Omental fat pad (tissue), 4 donors: ENCODE results near the gene FHIP1A. TPM values are rescaled to one million over a fixed set of nuclear protein-coding genes. Genes with fewer than 3 reads are reported as not detected.
"Not testable (repeated sequence)": the region's sequence is repeated elsewhere in the genome, so short reads cannot be mapped to it uniquely, and the experiment has no call there.

Experiments used
- ATAC-seq: fragments of 150-250 bp; one replicate; pipeline ENCODE4 v1.9.1; 2016; ENCODE audit warnings: mild to moderate bottlenecking, moderate library complexity; ENCODE audit not compliant: low FRiP score
- DNase-seq: peaks from one replicate; pipeline ENCODE4 v3.0.0-alpha.2; 2019; ENCODE audit warnings: low spot score
- total RNA-seq, 4 donors: library from RNA; depleted of rRNA; stranded (reverse); fragments of >200 nt; gene quantifications; one replicate each; pipeline ENCODE4 v1.1.0, GENCODE V29; 2016
- TF ChIP-seq, protein P1 (sequence below), 3 donors: fragments of 450-650 bp; IDR thresholded peaks; one replicate each; pipeline ENCODE4 v1.5.1; 2016 to 2017; ENCODE audit warnings: antibody characterized with exemption in 3 of 3, mild to moderate bottlenecking in 3 of 3, moderate library complexity in 2 of 3

Gene FHIP1A
- total RNA-seq, 4 donors from 2014 or later, result 0.32 to 29.1 (median 6.2) TPM

DNA sequence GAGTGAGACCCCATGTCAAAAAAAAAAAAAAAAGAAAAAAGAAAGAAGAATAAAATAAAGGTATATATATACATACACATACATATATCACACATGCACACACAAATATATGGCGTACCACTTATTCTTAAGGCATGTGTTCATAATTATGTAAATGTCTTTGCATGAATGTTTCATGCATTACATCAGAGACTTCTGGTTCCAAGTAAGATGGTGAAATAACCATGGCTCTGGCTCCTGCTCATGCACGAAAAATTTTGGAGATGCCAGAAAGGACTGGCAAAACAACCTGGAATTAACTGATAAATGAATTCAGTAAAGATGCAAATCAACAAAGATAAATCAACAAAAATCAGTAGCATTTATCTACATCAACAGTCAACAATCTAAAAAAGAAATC, 19.7 kb upstream of the FHIP1A start:
- TF ChIP-seq, protein P1, sequence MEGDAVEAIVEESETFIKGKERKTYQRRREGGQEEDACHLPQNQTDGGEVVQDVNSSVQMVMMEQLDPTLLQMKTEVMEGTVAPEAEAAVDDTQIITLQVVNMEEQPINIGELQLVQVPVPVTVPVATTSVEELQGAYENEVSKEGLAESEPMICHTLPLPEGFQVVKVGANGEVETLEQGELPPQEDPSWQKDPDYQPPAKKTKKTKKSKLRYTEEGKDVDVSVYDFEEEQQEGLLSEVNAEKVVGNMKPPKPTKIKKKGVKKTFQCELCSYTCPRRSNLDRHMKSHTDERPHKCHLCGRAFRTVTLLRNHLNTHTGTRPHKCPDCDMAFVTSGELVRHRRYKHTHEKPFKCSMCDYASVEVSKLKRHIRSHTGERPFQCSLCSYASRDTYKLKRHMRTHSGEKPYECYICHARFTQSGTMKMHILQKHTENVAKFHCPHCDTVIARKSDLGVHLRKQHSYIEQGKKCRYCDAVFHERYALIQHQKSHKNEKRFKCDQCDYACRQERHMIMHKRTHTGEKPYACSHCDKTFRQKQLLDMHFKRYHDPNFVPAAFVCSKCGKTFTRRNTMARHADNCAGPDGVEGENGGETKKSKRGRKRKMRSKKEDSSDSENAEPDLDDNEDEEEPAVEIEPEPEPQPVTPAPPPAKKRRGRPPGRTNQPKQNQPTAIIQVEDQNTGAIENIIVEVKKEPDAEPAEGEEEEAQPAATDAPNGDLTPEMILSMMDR (IDR thresholded peaks at IDR 0.05), result no peak
- no peak for ATAC-seq
- no peak for DNase-seq

DNA sequence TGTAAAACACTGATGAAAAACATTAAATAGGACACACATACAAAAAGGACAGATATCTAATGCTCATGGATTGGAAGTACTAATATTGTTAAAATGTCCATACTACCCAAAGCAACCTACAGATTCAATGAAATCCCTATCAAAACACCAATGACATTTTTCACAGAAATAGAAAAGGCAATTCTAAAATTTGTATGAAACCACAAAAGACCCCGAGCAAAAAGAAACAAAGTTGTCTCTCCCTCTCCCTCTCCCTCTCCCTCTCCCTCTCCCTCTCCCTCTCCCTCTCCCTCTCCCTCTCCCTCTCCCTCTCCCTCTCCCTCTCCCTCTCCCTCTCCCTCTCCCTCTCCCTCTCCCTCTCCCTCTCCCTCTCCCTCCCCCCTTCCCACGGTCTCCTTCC, 19.2 kb upstream of the FHIP1A start:
- not testable (repeated sequence) for DNase-seq, ATAC-seq

- TF ChIP-seq, protein P1 (IDR thresholded peaks at IDR 0.05), result no peak
- DNase-seq (no peak), ATAC-seq (no peak)
Observed at GRCh38 chr4:151395873-151396272, 13.1 kb upstream of the FHIP1A start.

GRCh38 chr4:151400343-151400742, 8.6 kb upstream of the FHIP1A start:
- DNase-seq, result no peak
- no peak for ATAC-seq
- TF ChIP-seq, protein P1 (IDR thresholded peaks at IDR 0.05), result no peak

GRCh38 chr4:151401739-151402138, 7.2 kb upstream of the FHIP1A start:
- DNase-seq, result no peak
- TF ChIP-seq, protein P1 (IDR thresholded peaks at IDR 0.05), result no peak
- ATAC-seq, result no peak

DNA sequence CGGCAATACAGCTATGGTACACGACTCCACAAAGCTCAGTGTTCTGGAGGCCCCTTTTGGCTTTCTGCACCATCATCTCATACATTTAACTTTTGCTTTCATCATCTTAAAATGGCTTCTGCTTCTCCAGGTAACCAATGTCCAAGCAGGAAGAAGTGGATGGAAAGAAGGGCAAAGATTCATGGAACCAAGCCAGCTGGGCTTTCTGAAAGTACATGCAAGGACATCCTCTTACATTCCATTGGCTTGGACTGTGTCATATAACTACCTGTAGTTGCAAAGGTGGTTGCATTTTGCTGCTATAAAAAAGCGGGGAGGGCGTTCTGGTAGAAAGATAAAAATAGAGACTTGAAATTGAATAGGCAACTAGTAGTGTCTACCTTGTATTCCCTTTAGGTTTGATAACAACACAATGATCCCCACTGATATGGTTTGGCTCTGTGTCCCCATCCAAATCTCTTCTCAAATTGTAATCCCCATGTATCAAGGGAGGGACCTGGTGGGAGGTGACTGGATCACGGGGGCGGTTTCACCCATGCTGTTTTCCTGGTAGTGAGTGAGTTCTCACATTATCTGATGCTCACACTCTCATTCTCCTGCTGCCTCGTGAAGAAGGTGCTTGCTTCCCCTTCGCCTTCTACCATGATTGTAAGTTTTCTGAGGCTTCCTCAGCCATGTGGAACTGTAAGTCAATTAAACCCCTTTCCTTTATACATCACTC, 6.7 kb upstream of the FHIP1A start:
- DNase-seq (no peak), ATAC-seq (no peak)
- TF ChIP-seq, protein P1 (IDR thresholded peaks at IDR 0.05), result no peak

DNA sequence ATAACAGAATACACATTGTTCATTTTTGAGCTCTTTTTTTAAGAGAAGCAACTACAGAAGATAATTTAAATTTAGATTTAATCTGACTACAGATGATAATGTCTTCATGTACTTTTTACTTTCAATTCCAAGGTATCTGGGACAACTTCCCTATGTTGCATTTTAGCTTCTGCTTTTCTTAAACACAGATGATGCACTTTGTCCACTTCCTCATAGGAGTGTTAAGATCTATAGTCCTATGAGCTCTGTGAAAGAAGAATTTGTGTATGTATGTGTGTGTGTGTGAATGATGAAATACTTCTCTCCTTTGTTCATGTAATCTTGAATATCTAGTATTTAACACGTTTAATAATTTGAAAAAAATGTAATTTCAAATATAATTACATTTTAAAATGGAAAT, 5.3 kb upstream of the FHIP1A start:
- TF ChIP-seq, protein P1 (IDR thresholded peaks at IDR 0.05), result no peak
- DNase-seq (no peak), ATAC-seq (no peak)

DNA sequence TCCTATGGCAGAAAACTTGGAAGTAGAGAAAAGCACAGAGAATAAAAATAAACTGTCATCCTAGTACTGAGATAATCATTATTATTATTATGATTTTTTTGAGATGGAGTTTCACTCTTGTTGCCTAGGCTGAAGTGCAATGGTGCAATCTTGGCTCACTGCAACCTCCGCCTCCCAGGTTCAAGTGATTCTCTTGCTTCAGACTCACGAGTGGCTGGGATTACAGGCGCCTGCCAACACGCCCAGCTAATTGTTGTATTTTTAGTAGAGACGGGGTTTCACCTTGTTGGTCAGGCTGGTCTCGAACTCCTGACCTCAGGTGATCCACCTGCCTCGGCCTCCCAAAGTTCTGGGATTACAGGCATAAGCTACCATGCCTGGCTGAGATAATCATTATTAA, 4.2 kb upstream of the FHIP1A start:
- not testable (repeated sequence) for ATAC-seq, DNase-seq
